WTC11 (cell line): ENCODE results near the gene CYBB. TPM values are rescaled to one million over a fixed set of nuclear protein-coding genes. Genes with fewer than 3 reads are reported as not detected.

Experiments
- ATAC-seq: fragments of 200-7000 bp; cut with Tn5 transposase; 2 replicates; pipeline ENCODE4 v1.10.0; 2021; ENCODE audit warnings: mild to moderate bottlenecking, moderate library complexity
- CTCF ChIA-PET: fragments of 300-600 bp; sonication (Branson Sonifier 250); formaldehyde crosslinking; loops from one replicate; lab custom pipeline; 2021; ENCODE audit warnings: antibody characterized with exemption; lab: Charles Lee
- POLR2A ChIA-PET: fragments of 350-600 bp; sonication (Branson Sonifier 250); formaldehyde crosslinking; loops from one replicate; lab custom pipeline; 2021; ENCODE audit warnings: antibody characterized with exemption; lab: Charles Lee
- DNase-seq: peaks from one replicate; pipeline ENCODE4 v3.0.0; 2021; ENCODE audit warnings: low spot score
- H3K27ac Mint-ChIP-seq: 2 replicates; pipeline ENCODE4 v1.8.0; 2021; ENCODE audit warnings: mixed read lengths
- H3K27me3 Mint-ChIP-seq: 2 replicates; pipeline ENCODE4 v1.8.0; 2021; ENCODE audit warnings: low read depth, mild to moderate bottlenecking, moderate library complexity, mixed read lengths
- H3K36me3 Mint-ChIP-seq: 2 replicates; pipeline ENCODE4 v1.8.0; 2021; ENCODE audit warnings: mixed read lengths
- H3K4me1 Mint-ChIP-seq: 2 replicates; pipeline ENCODE4 v1.8.0; 2022; ENCODE audit warnings: mixed read lengths
- H3K4me3 Mint-ChIP-seq: 2 replicates; pipeline ENCODE4 v1.8.0; 2021; ENCODE audit warnings: mild to moderate bottlenecking, moderate library complexity, mixed read lengths
- H3K9me3 Mint-ChIP-seq: 2 replicates; pipeline ENCODE4 v1.8.0; 2021; ENCODE audit warnings: mixed read lengths
- ARID4B ChIP-seq: sonication (generic); formaldehyde crosslinking; IDR thresholded peaks from 2 replicates; pipeline ENCODE4 v1.8.0; 2023; ENCODE audit warnings: missing genetic modification reagents, mild to moderate bottlenecking, borderline replicate concordance
- ATF2 ChIP-seq: sonication (generic); formaldehyde crosslinking; IDR thresholded peaks from 2 replicates; pipeline ENCODE4 v1.8.1; 2022; ENCODE audit warnings: low read depth, missing genetic modification reagents, borderline replicate concordance
- ATF3 ChIP-seq: sonication (generic); formaldehyde crosslinking; conservative IDR thresholded peaks from 2 replicates; pipeline ENCODE4 v1.8.1; 2022; ENCODE audit warnings: mild to moderate bottlenecking, missing genetic modification reagents
- E2F5 ChIP-seq: sonication (generic); formaldehyde crosslinking; IDR thresholded peaks from 2 replicates; pipeline ENCODE4 v1.8.1; 2022; ENCODE audit warnings: mild to moderate bottlenecking, moderate library complexity, missing genetic modification reagents
- ELF4 ChIP-seq: sonication (generic); formaldehyde crosslinking; IDR thresholded peaks from 2 replicates; pipeline ENCODE4 v1.8.1; 2022; ENCODE audit warnings: low read depth, mild to moderate bottlenecking, moderate library complexity, missing genetic modification reagents
- HMGA2 ChIP-seq: fragments of 250-450 bp; sonication (Bioruptor Pico); IDR thresholded peaks from 2 replicates; pipeline ENCODE4 v1.4.0; 2021; ENCODE audit warnings: mild to moderate bottlenecking, moderate library complexity
- JUN ChIP-seq: sonication (generic); formaldehyde crosslinking; IDR thresholded peaks from 2 replicates; pipeline ENCODE4 v1.8.0; 2023; ENCODE audit warnings: mild to moderate bottlenecking, missing genetic modification reagents
- MLX ChIP-seq: sonication (generic); formaldehyde crosslinking; IDR thresholded peaks from 2 replicates; pipeline ENCODE4 v1.8.1; 2023; ENCODE audit warnings: mild to moderate bottlenecking, missing genetic modification reagents, moderate library complexity
- NFATC4 ChIP-seq: fragments of 250-450 bp; sonication (Bioruptor Pico); IDR thresholded peaks from 2 replicates; pipeline ENCODE4 v1.9.0; 2021; ENCODE audit warnings: mild to moderate bottlenecking
- NFE2L1 ChIP-seq: sonication (generic); formaldehyde crosslinking; IDR thresholded peaks from 2 replicates; pipeline ENCODE4 v1.8.1; 2023; ENCODE audit warnings: missing genetic modification reagents
- NR2C2 ChIP-seq: sonication (generic); formaldehyde crosslinking; IDR thresholded peaks from 2 replicates; pipeline ENCODE4 v1.8.0; 2022; ENCODE audit warnings: mild to moderate bottlenecking, missing genetic modification reagents
- PREB ChIP-seq: sonication (generic); formaldehyde crosslinking; IDR thresholded peaks from 2 replicates; pipeline ENCODE4 v1.8.1; 2022; ENCODE audit warnings: mild to moderate bottlenecking, missing genetic modification reagents, moderate library complexity, borderline replicate concordance
- PRRX2 ChIP-seq: fragments of 250-450 bp; sonication (Bioruptor Pico); IDR thresholded peaks from 2 replicates; pipeline ENCODE4 v1.8.0; 2021; ENCODE audit warnings: mild to moderate bottlenecking
- RORB ChIP-seq: fragments of 250-450 bp; sonication (Bioruptor Pico); IDR thresholded peaks from 2 replicates; pipeline ENCODE4 v1.9.0; 2021; ENCODE audit warnings: mild to moderate bottlenecking
- SMAD3 ChIP-seq: sonication (generic); formaldehyde crosslinking; IDR thresholded peaks from 2 replicates; pipeline ENCODE4 v1.8.0; 2022; ENCODE audit warnings: missing genetic modification reagents, mild to moderate bottlenecking, borderline replicate concordance
- SMAD4 ChIP-seq: sonication (generic); formaldehyde crosslinking; IDR thresholded peaks from 2 replicates; pipeline ENCODE4 v1.8.0; 2022; ENCODE audit warnings: mild to moderate bottlenecking, missing genetic modification reagents
- SOX15 ChIP-seq: fragments of 250-450 bp; sonication (Bioruptor Pico); IDR thresholded peaks from 2 replicates; pipeline ENCODE4 v1.9.0; 2021; ENCODE audit warnings: mild to moderate bottlenecking
- SP1 ChIP-seq: sonication (generic); formaldehyde crosslinking; conservative IDR thresholded peaks from 2 replicates; pipeline ENCODE4 v1.8.1; 2022; ENCODE audit warnings: missing genetic modification reagents
- TP53 ChIP-seq: sonication (generic); formaldehyde crosslinking; IDR thresholded peaks from 2 replicates; pipeline ENCODE4 v1.8.1; 2023; ENCODE audit warnings: mild to moderate bottlenecking, missing genetic modification reagents
- USF1 ChIP-seq: sonication (generic); formaldehyde crosslinking; IDR thresholded peaks from 2 replicates; pipeline ENCODE4 v1.8.0; 2022; ENCODE audit warnings: mild to moderate bottlenecking, missing genetic modification reagents
- ZNF121 ChIP-seq: sonication (generic); formaldehyde crosslinking; IDR thresholded peaks from 2 replicates; pipeline ENCODE4 v1.8.0; 2023; ENCODE audit warnings: missing genetic modification reagents
- ZNF138 ChIP-seq: sonication (generic); formaldehyde crosslinking; conservative IDR thresholded peaks from 2 replicates; pipeline ENCODE4 v1.8.1; 2022; ENCODE audit warnings: mild to moderate bottlenecking, moderate library complexity, missing genetic modification reagents
- ZNF232 ChIP-seq: sonication (generic); formaldehyde crosslinking; IDR thresholded peaks from 2 replicates; pipeline ENCODE4 v1.8.0; 2022; ENCODE audit warnings: mild to moderate bottlenecking, missing genetic modification reagents
- ZNF317 ChIP-seq: sonication (generic); formaldehyde crosslinking; IDR thresholded peaks from 2 replicates; pipeline ENCODE4 v1.8.1; 2023; ENCODE audit warnings: low read depth, mild to moderate bottlenecking, moderate library complexity, missing genetic modification reagents, borderline replicate concordance
- ZNF425 ChIP-seq: fragments of 250-450 bp; sonication (Bioruptor Pico); conservative IDR thresholded peaks from 2 replicates; pipeline ENCODE4 v1.9.0; 2021; ENCODE audit warnings: mild to moderate bottlenecking
- total RNA-seq: library from RNA; stranded (reverse); gene quantifications from 3 replicates; pipeline ENCODE4 v1.2.3, GENCODE V29; 2021

CYBB gene
- total RNA-seq, 1 experiment from 2014 or later, result 0.22 TPM

- CTCF ChIA-PET, result no interaction called here
- Mint-ChIP-seq H3K27me3 (no peaks in the 10 kb centered on the region), H3K4me1 (no peaks in the 10 kb centered on the region), H3K9me3 (no peaks in the 10 kb centered on the region), H3K4me3 (no peak overlapping the region), H3K36me3 (no peaks in the 10 kb centered on the region)
- no peak for ATAC-seq
- no peak for DNase-seq
- no peak for TF ChIP-seq SOX15 (CRISPR knock-in tag)
- TF ChIP-seq SMAD4 (CRISPR knock-in tag), result no peak
- no peak for TF ChIP-seq ZNF121
- no peak for TF ChIP-seq ATF2 (CRISPR knock-in tag)
- no peak for TF ChIP-seq PRRX2
- TF ChIP-seq ZNF232, result no peak
- TF ChIP-seq JUN (CRISPR knock-in tag), result no peak
- no peak for TF ChIP-seq PREB
- no peak for TF ChIP-seq USF1
- TF ChIP-seq NR2C2 (CRISPR knock-in tag), result no peak
- no peak for TF ChIP-seq ELF4 (CRISPR knock-in tag)
- TF ChIP-seq, all 79 proteins: peak for 0
- no peak overlapping the region for H3K27ac Mint-ChIP-seq
- POLR2A ChIA-PET, result no interaction called here
These were observed 23.2 kb downstream of the CYBB start for GRCh38 chrX:37803057-37803456.

- Mint-ChIP-seq H3K4me1 (0 out of 2 replicates have a peak, but pooled peaks cover 3% of the 10 kb centered on the region), H3K4me3 (no peak overlapping the region), H3K27me3 (no peaks in the 10 kb centered on the region), H3K36me3 (no peaks in the 10 kb centered on the region), H3K27ac (no peak overlapping the region), H3K9me3 (no peaks in the 10 kb centered on the region)
- CTCF ChIA-PET, result no interaction called here
- DNase-seq, result no peak
- no peak for ATAC-seq
- POLR2A ChIA-PET, result no interaction called here
- TF ChIP-seq MLX (CRISPR knock-in tag), result no peak
- TF ChIP-seq TP53 (CRISPR knock-in tag), result no peak
- no peak for TF ChIP-seq SMAD3 (CRISPR knock-in tag)
- TF ChIP-seq ZNF232, result no peak
- no peak for TF ChIP-seq E2F5 (CRISPR knock-in tag)
- TF ChIP-seq ZNF317 (CRISPR knock-in tag), result no peak
- TF ChIP-seq SP1 (CRISPR knock-in tag), result no peak
- no peak for TF ChIP-seq ZNF425
- TF ChIP-seq USF1, result no peak
- no peak for TF ChIP-seq HMGA2 (CRISPR knock-in tag)
- no peak for TF ChIP-seq NFE2L1
- TF ChIP-seq ATF3 (CRISPR knock-in tag), result no peak
- TF ChIP-seq RORB, result no peak
- TF ChIP-seq JUN (CRISPR knock-in tag), result no peak
- no peak for TF ChIP-seq NFATC4 (CRISPR knock-in tag)
- TF ChIP-seq ZNF138 (CRISPR knock-in tag), result no peak
- TF ChIP-seq NR2C2 (CRISPR knock-in tag), result no peak
- no peak for TF ChIP-seq ARID4B
These were observed 30.1 kb downstream of the CYBB start for GRCh38 chrX:37809970-37810369.
